Measurements from ENCODE around the gene ZRANB1.

DNA sequence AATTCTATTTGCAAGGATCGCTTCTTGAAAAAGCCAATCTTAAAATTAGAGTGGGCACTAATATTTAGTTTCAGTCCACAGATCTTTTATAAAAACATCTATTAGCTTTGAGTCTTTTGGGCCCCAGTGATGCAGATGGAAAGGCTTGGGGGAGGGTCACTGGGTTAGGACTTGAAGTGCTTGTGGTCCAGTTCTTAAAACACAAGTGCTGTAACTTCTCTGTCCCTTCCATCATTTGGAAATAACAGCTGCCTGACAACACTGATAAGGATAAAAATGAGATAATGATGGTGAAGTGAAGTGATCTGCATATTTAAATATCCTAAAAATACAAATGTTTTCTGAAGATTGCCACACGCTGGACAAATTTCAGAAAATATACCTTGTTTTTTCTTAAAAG lies 37.1 kb upstream of the ZRANB1 start:
- TF ChIP-seq, protein P1, sequence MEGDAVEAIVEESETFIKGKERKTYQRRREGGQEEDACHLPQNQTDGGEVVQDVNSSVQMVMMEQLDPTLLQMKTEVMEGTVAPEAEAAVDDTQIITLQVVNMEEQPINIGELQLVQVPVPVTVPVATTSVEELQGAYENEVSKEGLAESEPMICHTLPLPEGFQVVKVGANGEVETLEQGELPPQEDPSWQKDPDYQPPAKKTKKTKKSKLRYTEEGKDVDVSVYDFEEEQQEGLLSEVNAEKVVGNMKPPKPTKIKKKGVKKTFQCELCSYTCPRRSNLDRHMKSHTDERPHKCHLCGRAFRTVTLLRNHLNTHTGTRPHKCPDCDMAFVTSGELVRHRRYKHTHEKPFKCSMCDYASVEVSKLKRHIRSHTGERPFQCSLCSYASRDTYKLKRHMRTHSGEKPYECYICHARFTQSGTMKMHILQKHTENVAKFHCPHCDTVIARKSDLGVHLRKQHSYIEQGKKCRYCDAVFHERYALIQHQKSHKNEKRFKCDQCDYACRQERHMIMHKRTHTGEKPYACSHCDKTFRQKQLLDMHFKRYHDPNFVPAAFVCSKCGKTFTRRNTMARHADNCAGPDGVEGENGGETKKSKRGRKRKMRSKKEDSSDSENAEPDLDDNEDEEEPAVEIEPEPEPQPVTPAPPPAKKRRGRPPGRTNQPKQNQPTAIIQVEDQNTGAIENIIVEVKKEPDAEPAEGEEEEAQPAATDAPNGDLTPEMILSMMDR (conservative IDR thresholded peaks at IDR 0.05; ENCODE audit: low read depth, low read length): no peak
- TF ChIP-seq EZH2 (IDR thresholded peaks at IDR 0.05; ENCODE audit: borderline replicate concordance, low read depth, low read length, poor library complexity, severe bottlenecking): no peak

Data from A673 (cell line).